H1 (cell line): Measurements from ENCODE around the gene RASA4. TPM values are rescaled to one million over a fixed set of nuclear protein-coding genes. Genes with fewer than 3 reads are reported as not detected.
"Not testable (repeated sequence)": the region's sequence is repeated elsewhere in the genome, so short reads cannot be mapped to it uniquely, and the experiment has no call there.

ENCODE experiments used
- CTCF ChIA-PET: fragments of 300-600 bp; sonication (Branson Sonifier 250); formaldehyde crosslinking; loops from one replicate; lab custom pipeline; 2021; ENCODE audit not compliant: partially characterized antibody; lab: Charles Lee
- POLR2A ChIA-PET: fragments of 300-600 bp; sonication (Branson Sonifier 250); formaldehyde crosslinking; loops from one replicate; lab custom pipeline; 2021; ENCODE audit warnings: inconsistent platforms; ENCODE audit not compliant: partially characterized antibody; lab: Charles Lee
- DNase-seq, 2 experiments: peaks; one replicate each; pipeline versions ENCODE4 v3.0.0 to v3.0.0-alpha.2; 2010 to 2022; ENCODE audit warnings: low spot score in 2 of 2, low read depth in 1 of 2, mixed read lengths in 1 of 2
- FAIRE-seq: peaks from 2 replicates; lab custom pipeline; 2011; peaks lifted over from hg19 to GRCh38; lab: Jason Lieb, UNC
- H2AFZ ChIP-seq: 2 replicates; pipeline ENCODE4 v1.8.1; 2012; ENCODE audit warnings: low read length, inconsistent platforms
- H2AK5ac ChIP-seq: 2 replicates; pipeline ENCODE4 v1.6.1; 2013; ENCODE audit warnings: low read depth, low read length
- H2BK120ac ChIP-seq: replicated peaks from 2 replicates; pipeline ENCODE3; 2013; ENCODE audit warnings: low read depth, low read length, inconsistent platforms
- H2BK12ac ChIP-seq: 2 replicates; pipeline ENCODE4 v1.6.1; 2013; ENCODE audit warnings: low read depth, low read length
- H2BK15ac ChIP-seq: 2 replicates; pipeline ENCODE4 v1.6.1; 2013; ENCODE audit warnings: low read length
- H2BK20ac ChIP-seq: 2 replicates; pipeline ENCODE4 v1.6.1; 2013; ENCODE audit warnings: low read length
- H2BK5ac ChIP-seq: 2 replicates; pipeline ENCODE4 v1.6.1; 2013; ENCODE audit warnings: low read depth, low read length
- H3K14ac ChIP-seq: 2 replicates; pipeline ENCODE4 v1.6.1; 2013; ENCODE audit warnings: inconsistent platforms; ENCODE audit not compliant: insufficient read length
- H3K18ac ChIP-seq: 2 replicates; pipeline ENCODE4 v1.6.1; 2013; ENCODE audit warnings: low read length; ENCODE audit errors: extremely low read depth
- H3K23ac ChIP-seq: 2 replicates; pipeline ENCODE4 v1.6.1; 2013; ENCODE audit warnings: inconsistent platforms; ENCODE audit not compliant: insufficient read length
- H3K23me2 ChIP-seq: 2 replicates; pipeline ENCODE4 v1.6.1; 2013; ENCODE audit warnings: low read depth, low read length
- H3K27ac ChIP-seq: 2 replicates; pipeline ENCODE4 v1.6.1; 2011; ENCODE audit warnings: low read depth, low read length, inconsistent platforms
- H3K27me3 ChIP-seq, 4 experiments: replicated peaks in 1 of 4; 1 replicate in 1 of 4; 2 replicates in 3 of 4; pipeline versions ENCODE4 v1.6.1 to v1.8.1; 2011 to 2013; ENCODE audit warnings: low read length in 3 of 4, mild to moderate bottlenecking in 3 of 4, inconsistent platforms in 2 of 4, mixed read lengths in 2 of 4, moderate library complexity in 1 of 4; ENCODE audit not compliant: control insufficient read depth in 3 of 4, insufficient read depth in 3 of 4; ENCODE audit errors: extremely low read depth in 1 of 4
- H3K36me3 ChIP-seq, 4 experiments: 2 replicates each; pipeline versions ENCODE4 v1.6.1 to v1.8.1; 2011 to 2013; ENCODE audit warnings: mild to moderate bottlenecking in 4 of 4, low read length in 3 of 4, moderate library complexity in 2 of 4, control low read depth in 1 of 4, inconsistent platforms in 1 of 4; ENCODE audit not compliant: insufficient read depth in 4 of 4, control insufficient read depth in 2 of 4
- H3K4ac ChIP-seq: replicated peaks from 2 replicates; pipeline ENCODE3; 2013; ENCODE audit warnings: low read length, low read depth, mixed read lengths, inconsistent platforms; ENCODE audit not compliant: insufficient read length
- H3K4me1 ChIP-seq, 4 experiments: replicated peaks in 1 of 4; 1 replicate in 1 of 4; 2 replicates in 3 of 4; pipeline versions ENCODE4 v1.6.1 to v1.8.1; 2011 to 2013; ENCODE audit warnings: low read length in 3 of 4, inconsistent platforms in 2 of 4, mixed read lengths in 1 of 4; ENCODE audit not compliant: insufficient read depth in 4 of 4, control insufficient read depth in 3 of 4
- H3K4me2 ChIP-seq, 2 experiments: 2 replicates each; pipeline versions ENCODE4 v1.6.1 to v1.8.1; 2011 to 2013; ENCODE audit warnings: low read depth in 2 of 2, low read length in 2 of 2, control low read depth in 1 of 2, inconsistent platforms in 1 of 2, mild to moderate bottlenecking in 1 of 2; ENCODE audit not compliant: insufficient read depth in 1 of 2
- H3K4me3 ChIP-seq, 4 experiments: fragments of 200-600, 300-600 bp in 1 of 4; sonication (generic), shearing (Covaris generic), sonication (Bioruptor Twin) in 1 of 4; 2 replicates each; pipeline versions ENCODE4 v1.5.1 to v1.8.1; 2011 to 2016; ENCODE audit warnings: low read length in 4 of 4, low read depth in 3 of 4, control low read depth in 2 of 4, inconsistent platforms in 2 of 4, mild to moderate bottlenecking in 2 of 4, mixed read lengths in 1 of 4, moderate library complexity in 1 of 4; ENCODE audit not compliant: insufficient read depth in 2 of 4; ENCODE audit errors: extremely low read depth in 1 of 4
- H3K56ac ChIP-seq: replicated peaks from 2 replicates; pipeline ENCODE3; 2013; ENCODE audit warnings: low read depth, mild to moderate bottlenecking, mixed read lengths, low read length, inconsistent platforms; ENCODE audit not compliant: insufficient read length
- H3K79me1 ChIP-seq: 2 replicates; pipeline ENCODE4 v1.6.1; 2013; ENCODE audit warnings: low read depth, low read length, control low read depth
- H3K79me2 ChIP-seq, 2 experiments: 2 replicates each; pipeline versions ENCODE4 v1.6.1 to v1.8.1; 2012 to 2013; ENCODE audit warnings: low read length in 2 of 2, mild to moderate bottlenecking in 2 of 2, inconsistent platforms in 1 of 2; ENCODE audit not compliant: insufficient read depth in 2 of 2, control insufficient read depth in 1 of 2
- H3K9ac ChIP-seq, 4 experiments: replicated peaks in 1 of 4; 1 replicate in 1 of 4; 2 replicates in 3 of 4; pipeline versions ENCODE4 v1.6.1 to v1.8.1; 2011 to 2013; ENCODE audit warnings: low read depth in 3 of 4, low read length in 3 of 4, control low read depth in 2 of 4, mild to moderate bottlenecking in 2 of 4, moderate library complexity in 2 of 4, inconsistent platforms in 1 of 4; ENCODE audit errors: extremely low read depth in 1 of 4
- H3K9me3 ChIP-seq, 2 experiments: 2 replicates each; pipeline versions ENCODE4 v1.6.1 to v1.8.1; 2012 to 2013; ENCODE audit warnings: mild to moderate bottlenecking in 2 of 2, moderate library complexity in 2 of 2, control low read depth in 1 of 2, inconsistent platforms in 1 of 2, low read depth in 1 of 2, low read length in 1 of 2, mixed read lengths in 1 of 2; ENCODE audit not compliant: insufficient read depth in 2 of 2
- H4K20me1 ChIP-seq, 2 experiments: replicated peaks in 1 of 2; 2 replicates each; pipeline versions ENCODE3 to v1.8.1; 2011 to 2013; ENCODE audit warnings: inconsistent platforms in 2 of 2, low read length in 2 of 2, mild to moderate bottlenecking in 1 of 2; ENCODE audit not compliant: insufficient read depth in 2 of 2, control insufficient read depth in 1 of 2
- H4K5ac ChIP-seq: 2 replicates; pipeline ENCODE4 v1.6.1; 2013; ENCODE audit warnings: low read length, low read depth, mixed read lengths, inconsistent platforms; ENCODE audit not compliant: insufficient read length
- H4K8ac ChIP-seq: 2 replicates; pipeline ENCODE4 v1.8.0; 2013; ENCODE audit warnings: mild to moderate bottlenecking, moderate library complexity, low read length, inconsistent platforms; ENCODE audit not compliant: insufficient read depth; ENCODE audit errors: extremely low read depth
- H4K91ac ChIP-seq: replicated peaks from 2 replicates; pipeline ENCODE3; 2013; ENCODE audit warnings: low read length, mixed read lengths, inconsistent platforms; ENCODE audit not compliant: insufficient read length
- WGBS, 2 experiments: shearing (Covaris generic) in 1 of 2; methylation state at CpG; one replicate each; pipeline versions ENCODE4 v1.1.6 to v1.1.7; 2013 to 2015; ENCODE audit warnings: low lambda C conversion rate in 2 of 2, mixed read lengths in 2 of 2, inconsistent platforms in 1 of 2, low coverage in 1 of 2, missing lambda C conversion rate in 1 of 2; ENCODE audit not compliant: insufficient replicate concordance in 2 of 2, insufficient coverage in 1 of 2, insufficient read length in 1 of 2; ENCODE audit errors: extremely low coverage in 1 of 2, missing lambda C conversion rate in 1 of 2; 5-methylcytosine and 5-hydroxymethylcytosine counted together
- polyA plus RNA-seq, 7 experiments: library from polyadenylated mRNA; depleted of rRNA in 3 of 7; stranded (reverse) in 5 of 7; unstranded in 2 of 7; fragments of >200 nt in 5 of 7; fragments of 200-250 nt in 2 of 7; gene quantifications; 1 replicate in 5 of 7; 2 replicates in 1 of 7; 4 replicates in 1 of 7; pipeline versions ENCODE4 v1.2.1 to v1.2.3, GENCODE V29; 2011 to 2013; ENCODE audit warnings: missing spikeins in 2 of 7, mixed read lengths in 2 of 7
- total RNA-seq: library from RNA; stranded (reverse); fragmentation: NEBNext Ultra II Directional; extraction: Animal tissue kit (Norgen Biotek cat#: 25700); gene quantifications from 2 replicates; pipeline ENCODE4 v1.2.1, GENCODE V29; 2021

RASA4 gene
- total and polyA plus RNA-seq, 2 of the 8 experiments (the other 6 are each of a cell fraction or from before 2014, with no cell fraction given) = 19.6 to 23.4 TPM

GRCh38 chr7:102550808-102551422 is 65.6 kb downstream of the RASA4 start, which contains the start of gene SPDYE2:
Gene SPDYE2 (plus strand): TSS chr7:102551226. CDS start chr7:102553256, 2,030 bp downstream.
- H3K79me2 ChIP-seq, DNase-seq, H3K56ac ChIP-seq, H3K27ac ChIP-seq, H3K4me2 ChIP-seq, H3K14ac ChIP-seq, CTCF ChIA-PET, H3K9me3 ChIP-seq, H3K9ac ChIP-seq, H3K4me1 ChIP-seq, H2BK20ac ChIP-seq, H3K79me1 ChIP-seq, H4K20me1 ChIP-seq, H3K23me2 ChIP-seq, H2BK12ac ChIP-seq, H3K27me3 ChIP-seq, H2BK15ac ChIP-seq, H3K4ac ChIP-seq, H4K91ac ChIP-seq, H3K23ac ChIP-seq, H3K4me3 ChIP-seq, H3K36me3 ChIP-seq, H2BK5ac ChIP-seq, H4K5ac ChIP-seq, H2AK5ac ChIP-seq, FAIRE-seq, H3K18ac ChIP-seq, H2AFZ ChIP-seq, POLR2A ChIA-PET, H4K8ac ChIP-seq, H2BK120ac ChIP-seq: not testable (repeated sequence)
- no CpG with 5 or more reads among the region's 6 CpGs for WGBS, 2 experiments

GRCh38 chr7:102546353-102546752 is 70.2 kb downstream of the RASA4 start:
- H3K79me1 ChIP-seq, POLR2A ChIA-PET, DNase-seq, H3K4me1 ChIP-seq, H3K27ac ChIP-seq, H4K91ac ChIP-seq, H4K8ac ChIP-seq, FAIRE-seq, H2BK5ac ChIP-seq, H3K56ac ChIP-seq, H2AFZ ChIP-seq, H3K9ac ChIP-seq, H3K4me3 ChIP-seq, H3K36me3 ChIP-seq, CTCF ChIA-PET, H4K5ac ChIP-seq, H3K23me2 ChIP-seq, H3K14ac ChIP-seq, H2AK5ac ChIP-seq, H4K20me1 ChIP-seq, H3K27me3 ChIP-seq, H3K4ac ChIP-seq, H2BK15ac ChIP-seq, H3K23ac ChIP-seq, H2BK120ac ChIP-seq, H3K18ac ChIP-seq, H2BK12ac ChIP-seq, H3K79me2 ChIP-seq, H3K9me3 ChIP-seq, H2BK20ac ChIP-seq, H3K4me2 ChIP-seq: not testable (repeated sequence)
- WGBS, 2 experiments = no CpG with 5 or more reads among the region's 6 CpGs
